ENCODE data around the gene LTV1. TPM values are rescaled to one million over a fixed set of nuclear protein-coding genes. Genes with fewer than 3 reads are reported as not detected.

LTV1 gene
- total and polyA plus RNA-seq, 2 experiments from 2014 or later, result 22.7 to 29.1 TPM

- no peak overlapping the region for H2AFZ ChIP-seq
- H3K9me3 ChIP-seq (ENCODE audit: low read depth), result no peaks in the 10 kb centered on the region
- DNase-seq (ENCODE audit: low spot score), result no peak
- H3K27me3 ChIP-seq, result no peaks in the 10 kb centered on the region
- no peaks in the 10 kb centered on the region for H3K4me1 ChIP-seq (ENCODE audit: insufficient read depth)
- no peaks in the 10 kb centered on the region for H3K9me2 ChIP-seq (replicated peaks; ENCODE audit: insufficient read depth)
- H3K4me2 ChIP-seq, result no peak overlapping the region
- H4K20me1 ChIP-seq (ENCODE audit: insufficient read depth, poor library complexity, severe bottlenecking), result no peaks in the 10 kb centered on the region
- no peak overlapping the region for H3K4me3 ChIP-seq
- peaks cover 5% of the 10 kb centered on the region for H3K79me2 ChIP-seq
- H3K36me3 ChIP-seq (replicated peaks; ENCODE audit: insufficient read depth, low read depth), result peaks cover 4% of the 10 kb centered on the region
- TF ChIP-seq EZH2 (IDR thresholded peaks at IDR 0.05; ENCODE audit: borderline replicate concordance), result no peak
- TF ChIP-seq EZH2phosphoT487 (IDR thresholded peaks at IDR 0.05; ENCODE audit: low read depth, severe bottlenecking, unreplicated experiment), result no peak
- TF ChIP-seq CTCF (IDR thresholded peaks at IDR 0.05; ENCODE audit: poor library complexity), result no peak
- over 99% methylated on average over 5 of the region's 5 CpGs for WGBS (ENCODE audit: low lambda C conversion rate, missing lambda C conversion rate)
- H3K27ac ChIP-seq, result no peak overlapping the region
These were observed 14.5 kb downstream of the LTV1 start for GRCh38 chr6:143857651-143858050.

DNA sequence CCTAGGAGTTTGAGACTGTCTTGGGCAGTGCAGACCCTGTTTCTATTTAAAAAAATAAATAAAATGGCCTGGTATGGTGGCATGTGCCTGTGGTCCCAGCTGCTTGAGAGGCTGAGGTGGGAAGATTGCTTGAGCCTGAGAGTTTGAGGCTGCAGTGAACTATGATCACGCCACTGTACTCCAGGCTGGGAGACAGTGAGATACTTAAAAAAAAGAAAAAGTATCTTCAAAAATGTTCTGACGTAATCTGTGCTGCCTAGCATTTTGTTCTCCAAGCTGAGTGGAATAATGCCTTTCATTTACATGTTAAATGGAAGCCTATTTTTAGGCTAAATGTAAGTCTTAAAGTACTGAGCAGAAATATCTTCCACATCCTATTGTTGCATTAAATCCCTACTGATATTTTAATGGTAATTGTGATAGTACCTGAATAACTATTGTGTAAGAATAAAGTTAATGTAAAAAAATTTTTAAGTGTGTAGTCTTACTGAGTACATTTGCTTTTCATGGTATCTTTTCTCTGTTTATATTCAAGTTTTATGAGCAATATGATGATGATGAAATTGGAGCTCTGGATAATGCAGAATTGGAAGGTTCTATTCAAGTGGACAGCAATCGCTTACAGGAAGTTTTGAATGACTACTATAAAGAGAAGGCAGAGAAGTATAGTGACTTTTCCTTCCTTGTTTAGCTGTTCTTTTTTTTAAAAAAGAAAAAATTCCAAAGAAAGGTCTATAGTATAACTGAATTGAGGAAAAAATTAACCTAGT is 16.9 kb downstream of the LTV1 start:
- H3K4me3 ChIP-seq, result no peak overlapping the region
- no peak overlapping the region for H3K27ac ChIP-seq
- H3K79me2 ChIP-seq, result peaks cover under 1% of the 10 kb centered on the region
- no peaks in the 10 kb centered on the region for H3K9me3 ChIP-seq (ENCODE audit: low read depth)
- no peaks in the 10 kb centered on the region for H3K27me3 ChIP-seq
- no peak overlapping the region for H2AFZ ChIP-seq
- no peaks in the 10 kb centered on the region for H4K20me1 ChIP-seq (ENCODE audit: insufficient read depth, poor library complexity, severe bottlenecking)
- H3K9me2 ChIP-seq (replicated peaks; ENCODE audit: insufficient read depth), result no peaks in the 10 kb centered on the region
- no peaks in the 10 kb centered on the region for H3K4me1 ChIP-seq (ENCODE audit: insufficient read depth)
- 88% methylated on average over 3 of the region's 3 CpGs for WGBS (ENCODE audit: low lambda C conversion rate, missing lambda C conversion rate)
- TF ChIP-seq CTCF (IDR thresholded peaks at IDR 0.05; ENCODE audit: poor library complexity), result no peak
- no peak for TF ChIP-seq EZH2 (IDR thresholded peaks at IDR 0.05; ENCODE audit: borderline replicate concordance)
- TF ChIP-seq EZH2phosphoT487 (IDR thresholded peaks at IDR 0.05; ENCODE audit: low read depth, severe bottlenecking, unreplicated experiment), result no peak
- no peak for DNase-seq (ENCODE audit: low spot score)
- peaks cover 10% of the 10 kb centered on the region for H3K36me3 ChIP-seq (replicated peaks; ENCODE audit: insufficient read depth, low read depth)
- no peak overlapping the region for H3K4me2 ChIP-seq

DNA sequence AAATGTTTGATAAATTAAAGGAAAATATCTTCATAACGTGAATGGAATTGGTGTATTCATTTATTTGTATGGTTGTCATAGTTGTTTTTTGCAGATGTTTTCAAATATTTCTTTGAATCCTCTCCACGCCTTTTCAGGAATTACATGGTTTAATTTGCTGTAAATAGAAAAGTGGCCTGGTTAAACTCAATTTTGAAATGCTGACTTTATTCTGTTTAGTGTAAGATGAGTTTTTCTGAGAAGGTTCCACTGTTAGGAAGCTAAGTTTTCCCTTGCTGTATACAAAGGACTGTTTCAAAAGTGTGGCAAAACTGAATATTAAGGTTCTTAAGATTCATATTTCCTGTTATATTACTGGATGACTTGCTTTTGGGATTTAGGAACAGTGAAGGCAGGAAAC is 20.6 kb downstream of the LTV1 start:
- no peak for DNase-seq (ENCODE audit: low spot score)
- peak overlapping the region; percentile 3 for H3K27ac ChIP-seq
- H3K9me2 ChIP-seq (replicated peaks; ENCODE audit: insufficient read depth), result no peaks in the 10 kb centered on the region
- H2AFZ ChIP-seq, result no peak overlapping the region
- H3K79me2 ChIP-seq, result no peaks in the 10 kb centered on the region
- no peak overlapping the region for H3K4me2 ChIP-seq
- no peaks in the 10 kb centered on the region for H3K27me3 ChIP-seq
- H3K4me3 ChIP-seq, result no peak overlapping the region
- peaks cover 7% of the 10 kb centered on the region for H3K36me3 ChIP-seq (replicated peaks; ENCODE audit: insufficient read depth, low read depth)
- H3K9me3 ChIP-seq (ENCODE audit: low read depth), result no peaks in the 10 kb centered on the region
- no peaks in the 10 kb centered on the region for H4K20me1 ChIP-seq (ENCODE audit: insufficient read depth, poor library complexity, severe bottlenecking)
- H3K4me1 ChIP-seq (ENCODE audit: insufficient read depth), result no peaks in the 10 kb centered on the region
- TF ChIP-seq CTCF (IDR thresholded peaks at IDR 0.05; ENCODE audit: poor library complexity) (no peak), EZH2 (IDR thresholded peaks at IDR 0.05; ENCODE audit: borderline replicate concordance) (no peak), EZH2phosphoT487 (IDR thresholded peaks at IDR 0.05; ENCODE audit: low read depth, severe bottlenecking, unreplicated experiment) (no peak)
- WGBS (ENCODE audit: low lambda C conversion rate, missing lambda C conversion rate), result 81% methylated on average over 2 of the region's 2 CpGs
